DMS 273 (cell line): ENCODE data around the gene HK2.

Experiments
- DNase-seq: peaks from one replicate; lab custom pipeline; 2025; ENCODE audit not compliant: unreplicated experiment; lab: John Stamatoyannopoulos, UW

The HK2 gene

DNA sequence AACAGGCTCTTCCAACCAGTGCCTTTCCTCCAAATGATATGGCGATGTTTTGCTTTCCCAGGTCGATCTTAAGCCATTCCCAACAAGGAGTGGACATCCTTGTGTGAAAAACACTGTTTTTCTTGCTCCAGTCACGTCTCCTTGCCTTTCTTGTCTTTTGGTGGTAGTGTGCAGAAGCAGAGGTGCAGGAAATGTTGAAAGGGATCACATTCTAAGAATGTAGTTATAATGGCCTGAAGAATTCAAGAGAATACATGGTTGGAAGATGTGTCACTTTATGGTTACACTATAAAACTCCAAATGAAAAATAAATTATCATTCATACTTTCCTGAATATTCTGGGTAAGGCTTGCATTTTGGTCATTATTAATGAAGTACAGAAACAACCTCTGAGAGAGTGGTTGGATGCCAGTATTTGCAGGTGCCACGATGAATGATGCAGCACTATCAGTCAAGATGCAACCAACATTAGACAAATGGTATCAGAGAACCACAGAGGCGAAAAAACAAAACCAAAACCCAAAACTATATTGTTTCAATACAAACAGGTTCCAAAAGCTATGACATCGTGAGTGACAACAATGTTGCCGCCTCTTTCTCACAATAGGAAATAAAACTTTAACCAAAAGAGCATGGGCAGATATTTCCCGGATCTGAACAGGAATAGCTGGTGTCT, 97.0 kb downstream of the HK2 start:
- no peak for DNase-seq

GRCh38 chr2:74931940-74932339, 98.0 kb downstream of the HK2 start:
- no peak for DNase-seq

DNA sequence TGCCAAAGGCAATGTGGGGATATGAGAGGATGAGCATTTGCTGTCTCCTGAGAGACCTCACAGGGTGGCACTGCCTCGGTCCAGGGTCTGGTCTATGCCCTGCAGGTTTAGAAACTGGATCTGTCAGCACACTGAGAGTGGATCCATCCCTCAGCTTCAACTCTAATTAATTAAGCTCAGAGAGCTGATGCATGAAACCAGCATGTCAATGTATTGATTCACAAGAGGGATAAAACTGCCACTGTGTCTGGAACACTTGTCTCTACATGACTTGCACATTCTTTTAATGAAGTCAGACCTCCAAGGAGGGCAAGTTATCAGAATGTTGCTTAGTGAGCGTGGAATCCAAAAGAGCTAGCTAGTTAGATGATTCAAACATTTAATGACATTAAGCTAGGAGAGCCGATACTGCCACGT, 102.1 kb downstream of the HK2 start:
- no peak for DNase-seq

DNA sequence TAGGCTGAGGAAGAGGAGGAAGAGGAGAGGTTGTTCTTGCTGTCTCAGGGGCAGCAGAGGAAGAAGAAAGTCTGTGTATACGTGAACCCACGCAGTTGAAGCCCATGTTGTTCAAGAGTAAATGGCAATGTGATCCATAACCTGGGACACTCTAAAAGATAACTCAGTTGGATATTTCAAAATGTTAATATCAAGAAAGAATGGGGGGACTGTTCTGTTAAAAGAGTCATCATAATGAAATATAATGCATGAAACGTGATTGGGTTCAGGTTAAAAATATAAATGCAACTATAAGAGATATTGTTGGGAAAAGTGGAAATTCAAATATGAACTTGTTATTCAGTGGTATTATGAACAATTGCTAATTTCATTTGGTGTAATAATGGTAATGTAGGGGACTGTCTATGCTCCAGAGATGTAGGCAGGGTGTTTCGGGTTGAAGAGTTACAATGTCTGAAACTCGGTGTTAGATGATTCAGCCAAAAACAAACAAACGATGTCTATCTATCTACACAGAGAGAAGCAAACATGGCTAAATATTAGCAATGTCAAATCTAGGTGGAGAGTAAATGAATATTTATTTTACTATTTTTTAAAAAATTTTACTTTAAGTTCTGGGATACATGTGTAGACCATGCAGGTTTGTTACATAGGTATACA, 103.4 kb downstream of the HK2 start:
- DNase-seq = no peak

DNA sequence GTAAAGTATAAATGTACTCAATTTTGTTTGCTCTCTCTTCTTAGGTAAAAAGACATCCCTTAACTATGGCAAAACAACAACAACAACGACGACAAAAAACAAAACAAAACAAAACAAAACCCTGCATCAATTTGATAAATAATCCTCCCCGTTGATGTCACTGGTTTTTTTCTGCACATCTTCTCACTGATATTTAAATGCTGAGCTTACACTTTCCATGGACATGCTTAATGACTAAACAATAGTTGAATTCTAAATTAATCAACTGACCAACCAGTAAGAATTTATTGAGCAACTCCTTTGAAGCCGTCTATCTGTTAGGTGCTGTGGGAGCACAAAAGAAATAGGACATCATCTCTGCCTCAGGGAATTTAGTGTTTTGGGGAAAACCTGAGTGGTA, 104.3 kb downstream of the HK2 start:
- no peak for DNase-seq

DNA sequence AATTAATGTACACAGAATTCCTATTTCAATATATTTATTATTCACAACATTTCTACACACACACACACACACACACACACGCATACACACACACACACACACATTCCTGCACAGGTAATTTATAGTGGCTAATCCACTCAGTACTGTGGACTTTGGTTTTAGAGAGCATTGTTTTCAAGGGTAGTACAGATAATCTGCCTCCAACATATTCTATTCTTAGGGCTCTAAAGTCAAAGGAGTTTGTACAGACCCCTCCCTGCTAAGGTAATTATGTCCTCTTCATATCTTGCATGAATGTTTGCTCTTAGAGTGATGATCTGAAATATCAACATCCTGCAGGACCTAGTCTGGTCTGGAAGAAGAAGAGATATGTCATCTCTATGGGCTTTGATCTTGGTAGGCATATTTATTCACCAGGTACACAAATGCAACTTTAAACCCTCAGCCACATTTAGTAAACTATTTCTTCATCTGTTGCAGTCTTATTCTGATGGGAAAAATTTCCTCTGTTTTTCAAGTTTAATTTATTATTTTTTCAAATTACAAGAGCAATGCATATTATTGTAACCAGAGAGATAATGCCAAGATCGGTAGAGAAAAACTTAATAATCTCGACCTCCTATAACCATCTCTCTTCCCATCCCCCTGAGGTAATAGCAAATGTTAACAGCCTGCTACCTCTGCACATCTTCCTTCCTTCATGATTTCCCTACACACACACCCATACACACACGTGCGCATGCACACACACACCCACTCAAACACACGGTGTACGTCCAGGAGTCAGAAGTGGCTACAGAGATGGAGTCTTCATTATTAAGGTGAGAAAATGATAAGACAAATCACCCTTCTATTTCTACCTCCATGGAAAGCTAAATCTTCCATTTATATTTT, 106.2 kb downstream of the HK2 start:
- DNase-seq = no peak

DNA sequence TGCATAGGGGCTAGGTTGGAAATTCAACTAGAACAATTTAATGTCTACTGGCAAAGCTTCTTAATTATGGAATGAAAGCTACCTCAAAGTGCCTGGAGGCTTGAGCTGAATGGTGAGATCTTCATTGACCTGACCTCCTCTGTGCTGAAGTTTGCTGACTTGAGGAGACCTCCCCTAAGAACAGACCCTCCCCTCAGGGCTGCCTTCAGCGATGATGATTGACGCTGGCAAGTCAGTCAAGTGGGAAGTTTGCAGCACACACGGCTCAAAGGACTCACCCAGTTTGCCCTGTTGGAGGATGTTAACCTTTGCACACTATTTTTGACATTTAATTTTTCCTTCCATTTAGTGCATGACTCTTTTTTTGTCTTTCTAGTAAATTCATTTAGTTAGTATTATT, 107.4 kb downstream of the HK2 start:
- DNase-seq = no peak

GRCh38 chr2:74942263-74942662, 108.3 kb downstream of the HK2 start:
- no peak for DNase-seq
